ENCODE results near the gene GPRC5B.

The GPRC5B gene

GRCh38 chr16:19823322-19823721 is 61.3 kb downstream of the GPRC5B start:
- in situ Hi-C loops (cut with MboI; ENCODE audit: low sequenced_read_pairs): no loop called here

DNA sequence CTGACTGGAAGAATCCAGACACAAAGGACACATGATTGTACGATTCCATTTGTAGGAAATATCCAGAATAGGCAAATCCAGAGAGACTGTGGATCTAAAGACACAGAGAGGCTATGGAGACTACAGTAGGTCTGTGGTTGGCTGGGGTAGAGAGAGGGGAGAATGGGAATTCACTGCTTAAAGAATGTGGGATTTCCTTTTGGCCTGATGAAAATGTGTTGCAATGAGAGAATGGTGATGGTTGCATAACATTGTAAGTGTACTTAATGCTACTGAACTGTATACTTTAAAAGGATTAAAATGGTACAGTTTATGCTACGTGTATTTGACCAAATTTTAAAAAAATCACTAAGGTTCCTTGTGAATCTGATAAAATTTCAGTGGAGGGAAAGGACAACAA is 62.1 kb downstream of the GPRC5B start:
- in situ Hi-C loops (cut with MboI; ENCODE audit: low sequenced_read_pairs): no loop called here

GRCh38 chr16:19817875-19818274 is 66.8 kb downstream of the GPRC5B start:
- in situ Hi-C loops (cut with MboI; ENCODE audit: low sequenced_read_pairs): no loop called here

GRCh38 chr16:19817122-19817521 is 67.5 kb downstream of the GPRC5B start:
- in situ Hi-C loops (cut with MboI; ENCODE audit: low sequenced_read_pairs): no loop called here

GRCh38 chr16:19815418-19815817 is 69.2 kb downstream of the GPRC5B start:
- in situ Hi-C loops (cut with MboI; ENCODE audit: low sequenced_read_pairs): no loop called here

DNA sequence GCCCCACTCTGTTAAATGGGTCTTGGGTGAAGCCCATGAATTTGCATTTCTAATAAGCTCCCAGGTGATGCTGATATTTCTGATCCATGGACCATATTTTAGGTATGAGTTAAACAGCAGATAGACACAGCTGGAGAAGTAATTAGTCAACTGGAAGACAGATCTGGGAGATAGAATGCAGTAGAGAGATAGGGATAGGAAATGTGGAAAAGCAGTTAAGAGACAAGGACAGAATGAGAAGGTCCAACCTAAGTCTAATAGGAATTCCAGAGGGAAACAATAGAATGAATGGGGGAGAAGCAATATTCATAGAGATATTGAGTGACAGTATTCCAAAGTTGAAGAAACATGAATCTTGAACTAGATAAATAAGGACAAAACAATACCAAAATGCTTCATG is 71.7 kb downstream of the GPRC5B start:
- in situ Hi-C loops (cut with MboI; ENCODE audit: low sequenced_read_pairs): no loop called here

GRCh38 chr16:19810817-19811731 is 73.6 kb downstream of the GPRC5B start:
- in situ Hi-C loops (cut with MboI; ENCODE audit: low sequenced_read_pairs): no loop called here

GRCh38 chr16:19809693-19810092 is 75.0 kb downstream of the GPRC5B start:
- in situ Hi-C loops (cut with MboI; ENCODE audit: low sequenced_read_pairs): no loop called here

- in situ Hi-C loops (cut with MboI; ENCODE audit: low sequenced_read_pairs): no loop called here
These were observed 75.5 kb downstream of the GPRC5B start for GRCh38 chr16:19809121-19809635.

GRCh38 chr16:19808061-19808641 is 76.5 kb downstream of the GPRC5B start:
- in situ Hi-C loops (cut with MboI; ENCODE audit: low sequenced_read_pairs): no loop called here

All from HL-60/S4 treated with retinoic acid at 250 ng/mL for 4 days and 3 days (cell line).